GM23338 (cell line): ENCODE data around the gene EVI5. TPM values are rescaled to one million over a fixed set of nuclear protein-coding genes. Genes with fewer than 3 reads are reported as not detected.

Source experiments
- ATAC-seq: fragments of 200-7000 bp; cut with Tn5 transposase; 3 replicates; pipeline ENCODE4 v1.9.1; 2020
- DNase-seq: peaks from one replicate; pipeline ENCODE4 v3.0.0-alpha.2; 2015; ENCODE audit warnings: low spot score
- H2AFZ ChIP-seq: fragments of 200-600 bp; sonication (generic); 2 replicates; pipeline ENCODE4 v1.8.0; 2016; ENCODE audit warnings: antibody characterized with exemption, mild to moderate bottlenecking, moderate library complexity
- H3F3A ChIP-seq: fragments of 200-600 bp; sonication (generic); replicated peaks from 2 replicates; pipeline ENCODE4 v1.8.0; 2017; ENCODE audit warnings: antibody characterized with exemption, mixed run types, low read depth
- H3K27ac ChIP-seq: fragments of 200-600 bp; sonication (generic); 2 replicates; pipeline ENCODE4 v1.6.1; 2016; ENCODE audit warnings: low read depth
- H3K27me3 ChIP-seq: fragments of 200-600 bp; sonication (generic); 2 replicates; pipeline ENCODE4 v1.8.0; 2016; ENCODE audit warnings: mild to moderate bottlenecking, mixed run types, moderate library complexity; ENCODE audit not compliant: insufficient read depth
- H3K36me3 ChIP-seq: fragments of 200-600 bp; sonication (generic); 2 replicates; pipeline ENCODE4 v1.8.0; 2016; ENCODE audit warnings: mild to moderate bottlenecking; ENCODE audit not compliant: insufficient read depth
- H3K4me1 ChIP-seq: fragments of 200-600 bp; sonication (generic); 2 replicates; pipeline ENCODE4 v1.8.0; 2016; ENCODE audit warnings: mild to moderate bottlenecking, moderate library complexity; ENCODE audit not compliant: insufficient read depth
- H3K4me2 ChIP-seq: fragments of 200-600 bp; sonication (generic); 2 replicates; pipeline ENCODE4 v1.7.1; 2017; ENCODE audit warnings: mixed run types
- H3K4me3 ChIP-seq: fragments of 200-600 bp; sonication (generic); 2 replicates; pipeline ENCODE4 v1.6.1; 2016; ENCODE audit warnings: mixed run types
- H3K79me2 ChIP-seq: fragments of 200-600 bp; sonication (generic); replicated peaks from 2 replicates; pipeline ENCODE4 v1.8.0; 2017; ENCODE audit warnings: mild to moderate bottlenecking; ENCODE audit not compliant: insufficient read depth
- H3K9me2 ChIP-seq: fragments of 200-600 bp; sonication (generic); 2 replicates; pipeline ENCODE4 v1.8.0; 2017; ENCODE audit not compliant: insufficient read depth
- H4K20me1 ChIP-seq: fragments of 200-600 bp; sonication (generic); replicated peaks from 2 replicates; pipeline ENCODE4 v1.8.0; 2017; ENCODE audit warnings: mild to moderate bottlenecking; ENCODE audit not compliant: insufficient read depth
- H3K27ac Mint-ChIP-seq: 2 replicates; pipeline ENCODE4 v1.8.0; 2020; ENCODE audit warnings: inconsistent platforms, mild to moderate bottlenecking, moderate library complexity, mixed read lengths
- H3K27me3 Mint-ChIP-seq: 3 replicates; pipeline ENCODE4 v1.8.0; 2022; ENCODE audit warnings: low read depth, mild to moderate bottlenecking, moderate library complexity, mixed read lengths, inconsistent platforms; ENCODE audit not compliant: insufficient read depth, poor library complexity
- H3K36me3 Mint-ChIP-seq: 3 replicates; pipeline ENCODE4 v1.8.0; 2021; ENCODE audit warnings: low read depth, mild to moderate bottlenecking, inconsistent platforms, moderate library complexity, mixed read lengths
- H3K4me1 Mint-ChIP-seq: 3 replicates; pipeline ENCODE4 v1.8.0; 2020; ENCODE audit warnings: mild to moderate bottlenecking, inconsistent platforms, mixed read lengths
- H3K4me3 Mint-ChIP-seq: 3 replicates; pipeline ENCODE4 v1.8.0; 2021; ENCODE audit warnings: moderate library complexity, mild to moderate bottlenecking, inconsistent platforms, mixed read lengths
- H3K9me3 Mint-ChIP-seq: 3 replicates; pipeline ENCODE4 v1.8.0; 2020; ENCODE audit warnings: moderate library complexity, mild to moderate bottlenecking, inconsistent platforms, mixed read lengths
- CREB1 ChIP-seq: fragments of 250-450 bp; sonication (Bioruptor Pico); IDR thresholded peaks from 2 replicates; pipeline ENCODE4 v1.5.0; 2020; ENCODE audit warnings: low read depth, mild to moderate bottlenecking, moderate library complexity
- EZH2 ChIP-seq: fragments of 200-600 bp; sonication (generic); IDR thresholded peaks from one replicate; pipeline ENCODE4 v1.8.0; 2017; ENCODE audit warnings: antibody characterized with exemption, mild to moderate bottlenecking, low read depth; ENCODE audit not compliant: unreplicated experiment
- EZH2phosphoT487 ChIP-seq: fragments of 200-600 bp; sonication (generic); IDR thresholded peaks from one replicate; pipeline ENCODE4 v1.8.1; 2018; ENCODE audit warnings: antibody characterized with exemption; ENCODE audit not compliant: unreplicated experiment
- JUNB ChIP-seq: IDR thresholded peaks from one replicate; pipeline ENCODE4 v1.6.1; 2016; ENCODE audit warnings: antibody characterized with exemption; ENCODE audit not compliant: unreplicated experiment
- NANOG ChIP-seq: IDR thresholded peaks from 2 replicates; pipeline ENCODE4 v1.6.1; 2016; ENCODE audit warnings: antibody characterized with exemption, borderline replicate concordance
- POLR2AphosphoS5 ChIP-seq: IDR thresholded peaks from 2 replicates; pipeline ENCODE4 v1.6.1; 2016; ENCODE audit warnings: antibody characterized with exemption, low read depth
- STAT1 ChIP-seq: IDR thresholded peaks from one replicate; pipeline ENCODE4 v1.6.1; 2016; ENCODE audit warnings: antibody characterized with exemption; ENCODE audit not compliant: unreplicated experiment
- ZNF114 ChIP-seq: fragments of 250-450 bp; sonication (Bioruptor Pico); IDR thresholded peaks from 2 replicates; pipeline ENCODE4 v1.5.0; 2020; ENCODE audit warnings: mild to moderate bottlenecking, moderate library complexity
- ZNF331 ChIP-seq: fragments of 250-450 bp; sonication (Bioruptor Pico); IDR thresholded peaks from 2 replicates; pipeline ENCODE4 v1.5.0; 2020; ENCODE audit warnings: low read depth, mild to moderate bottlenecking, moderate library complexity
- polyA plus RNA-seq: library from polyadenylated mRNA; unstranded; fragments of >200 nt; fragmentation: Nextera tagmentation; extraction: Ambion mirVana; gene quantifications from 2 replicates; pipeline ENCODE4 v1.2.1, GENCODE V29; 2016
- total RNA-seq: library from RNA; depleted of rRNA; stranded (reverse); fragments of >200 nt; shearing (Covaris generic); gene quantifications from 2 replicates; pipeline ENCODE4 v1.2.3, GENCODE V29; 2014
- TF ChIP-seq, protein P1 (sequence below): IDR thresholded peaks from one replicate; pipeline ENCODE4 v1.6.1; 2018; ENCODE audit warnings: antibody characterized with exemption; ENCODE audit not compliant: unreplicated experiment
- TF ChIP-seq, protein P2 (sequence below), 2 experiments: fragments of 200-600 bp in 1 of 2; sonication (generic) in 1 of 2; conservative IDR thresholded peaks; 2 replicates each; pipeline versions ENCODE4 v1.5.1 to v1.6.1; 2016 to 2017; ENCODE audit warnings: antibody characterized with exemption in 2 of 2, low read depth in 2 of 2, mild to moderate bottlenecking in 2 of 2, moderate library complexity in 1 of 2
- TF ChIP-seq, protein P3 (sequence below): IDR thresholded peaks from 2 replicates; pipeline ENCODE4 v1.6.1; 2016; ENCODE audit warnings: antibody characterized with exemption
- TF ChIP-seq, protein P4 (sequence below): fragments of 250-450 bp; sonication (Bioruptor Pico); IDR thresholded peaks from 2 replicates; pipeline ENCODE4 v1.5.0; 2020; ENCODE audit warnings: mild to moderate bottlenecking, moderate library complexity

Gene EVI5
- total and polyA plus RNA-seq, 2 experiments from 2014 or later: 15.6 to 24.8 TPM

DNA sequence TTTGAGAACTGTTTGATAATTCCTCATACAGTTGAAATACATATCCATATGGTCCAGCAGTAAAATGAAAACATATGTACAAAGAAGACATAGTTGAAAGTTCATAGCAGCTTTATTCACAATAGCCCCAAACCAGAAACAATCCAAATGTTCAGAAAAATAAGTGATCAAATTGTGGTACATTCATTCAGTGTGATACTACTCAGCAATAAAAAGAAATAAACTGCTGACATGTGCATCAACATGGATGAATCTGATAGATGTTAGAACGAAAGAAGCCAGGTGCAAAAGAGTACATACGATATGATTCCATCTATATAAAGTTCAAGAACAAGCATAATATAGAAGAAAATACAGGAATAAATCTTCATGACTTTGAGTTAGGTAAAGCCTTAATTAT is 77.2 kb downstream of the EVI5 start:
- no peak for ATAC-seq
- H3K4me2 ChIP-seq: no peak overlapping the region
- no peak overlapping the region for H3K27ac ChIP-seq
- no peak for DNase-seq
- H2AFZ ChIP-seq: no peak overlapping the region
- Mint-ChIP-seq H3K27ac (0 out of 2 replicates have a peak overlapping the region, but pooled peaks have one; percentile 28), H3K4me3 (no peak overlapping the region), H3K4me1 (peaks cover 34% of the 10 kb centered on the region; the same call in 2 of the 3 replicates), H3K36me3 (no peaks in the 10 kb centered on the region), H3K27me3 (no peaks in the 10 kb centered on the region), H3K9me3 (no peaks in the 10 kb centered on the region)
- peaks cover 23% of the 10 kb centered on the region; the same call in 1 of the 2 replicates for H3K4me1 ChIP-seq
- no peaks in the 10 kb centered on the region for H4K20me1 ChIP-seq
- H3K27me3 ChIP-seq: no peaks in the 10 kb centered on the region
- TF ChIP-seq, protein P1, sequence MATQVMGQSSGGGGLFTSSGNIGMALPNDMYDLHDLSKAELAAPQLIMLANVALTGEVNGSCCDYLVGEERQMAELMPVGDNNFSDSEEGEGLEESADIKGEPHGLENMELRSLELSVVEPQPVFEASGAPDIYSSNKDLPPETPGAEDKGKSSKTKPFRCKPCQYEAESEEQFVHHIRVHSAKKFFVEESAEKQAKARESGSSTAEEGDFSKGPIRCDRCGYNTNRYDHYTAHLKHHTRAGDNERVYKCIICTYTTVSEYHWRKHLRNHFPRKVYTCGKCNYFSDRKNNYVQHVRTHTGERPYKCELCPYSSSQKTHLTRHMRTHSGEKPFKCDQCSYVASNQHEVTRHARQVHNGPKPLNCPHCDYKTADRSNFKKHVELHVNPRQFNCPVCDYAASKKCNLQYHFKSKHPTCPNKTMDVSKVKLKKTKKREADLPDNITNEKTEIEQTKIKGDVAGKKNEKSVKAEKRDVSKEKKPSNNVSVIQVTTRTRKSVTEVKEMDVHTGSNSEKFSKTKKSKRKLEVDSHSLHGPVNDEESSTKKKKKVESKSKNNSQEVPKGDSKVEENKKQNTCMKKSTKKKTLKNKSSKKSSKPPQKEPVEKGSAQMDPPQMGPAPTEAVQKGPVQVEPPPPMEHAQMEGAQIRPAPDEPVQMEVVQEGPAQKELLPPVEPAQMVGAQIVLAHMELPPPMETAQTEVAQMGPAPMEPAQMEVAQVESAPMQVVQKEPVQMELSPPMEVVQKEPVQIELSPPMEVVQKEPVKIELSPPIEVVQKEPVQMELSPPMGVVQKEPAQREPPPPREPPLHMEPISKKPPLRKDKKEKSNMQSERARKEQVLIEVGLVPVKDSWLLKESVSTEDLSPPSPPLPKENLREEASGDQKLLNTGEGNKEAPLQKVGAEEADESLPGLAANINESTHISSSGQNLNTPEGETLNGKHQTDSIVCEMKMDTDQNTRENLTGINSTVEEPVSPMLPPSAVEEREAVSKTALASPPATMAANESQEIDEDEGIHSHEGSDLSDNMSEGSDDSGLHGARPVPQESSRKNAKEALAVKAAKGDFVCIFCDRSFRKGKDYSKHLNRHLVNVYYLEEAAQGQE: no peak
- no peak for TF ChIP-seq JUNB
- TF ChIP-seq ZNF114 (CRISPR knock-in tag): no peak
- no peak for TF ChIP-seq NANOG
- no peak for TF ChIP-seq EZH2
- TF ChIP-seq, protein P2, sequence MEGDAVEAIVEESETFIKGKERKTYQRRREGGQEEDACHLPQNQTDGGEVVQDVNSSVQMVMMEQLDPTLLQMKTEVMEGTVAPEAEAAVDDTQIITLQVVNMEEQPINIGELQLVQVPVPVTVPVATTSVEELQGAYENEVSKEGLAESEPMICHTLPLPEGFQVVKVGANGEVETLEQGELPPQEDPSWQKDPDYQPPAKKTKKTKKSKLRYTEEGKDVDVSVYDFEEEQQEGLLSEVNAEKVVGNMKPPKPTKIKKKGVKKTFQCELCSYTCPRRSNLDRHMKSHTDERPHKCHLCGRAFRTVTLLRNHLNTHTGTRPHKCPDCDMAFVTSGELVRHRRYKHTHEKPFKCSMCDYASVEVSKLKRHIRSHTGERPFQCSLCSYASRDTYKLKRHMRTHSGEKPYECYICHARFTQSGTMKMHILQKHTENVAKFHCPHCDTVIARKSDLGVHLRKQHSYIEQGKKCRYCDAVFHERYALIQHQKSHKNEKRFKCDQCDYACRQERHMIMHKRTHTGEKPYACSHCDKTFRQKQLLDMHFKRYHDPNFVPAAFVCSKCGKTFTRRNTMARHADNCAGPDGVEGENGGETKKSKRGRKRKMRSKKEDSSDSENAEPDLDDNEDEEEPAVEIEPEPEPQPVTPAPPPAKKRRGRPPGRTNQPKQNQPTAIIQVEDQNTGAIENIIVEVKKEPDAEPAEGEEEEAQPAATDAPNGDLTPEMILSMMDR (conservative IDR thresholded peaks at IDR 0.05; ENCODE audit: low read depth in 2 of 2): no peak
- no peak for TF ChIP-seq EZH2phosphoT487
- TF ChIP-seq, protein P3, sequence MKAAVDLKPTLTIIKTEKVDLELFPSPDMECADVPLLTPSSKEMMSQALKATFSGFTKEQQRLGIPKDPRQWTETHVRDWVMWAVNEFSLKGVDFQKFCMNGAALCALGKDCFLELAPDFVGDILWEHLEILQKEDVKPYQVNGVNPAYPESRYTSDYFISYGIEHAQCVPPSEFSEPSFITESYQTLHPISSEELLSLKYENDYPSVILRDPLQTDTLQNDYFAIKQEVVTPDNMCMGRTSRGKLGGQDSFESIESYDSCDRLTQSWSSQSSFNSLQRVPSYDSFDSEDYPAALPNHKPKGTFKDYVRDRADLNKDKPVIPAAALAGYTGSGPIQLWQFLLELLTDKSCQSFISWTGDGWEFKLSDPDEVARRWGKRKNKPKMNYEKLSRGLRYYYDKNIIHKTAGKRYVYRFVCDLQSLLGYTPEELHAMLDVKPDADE: no peak
- TF ChIP-seq, protein P4, sequence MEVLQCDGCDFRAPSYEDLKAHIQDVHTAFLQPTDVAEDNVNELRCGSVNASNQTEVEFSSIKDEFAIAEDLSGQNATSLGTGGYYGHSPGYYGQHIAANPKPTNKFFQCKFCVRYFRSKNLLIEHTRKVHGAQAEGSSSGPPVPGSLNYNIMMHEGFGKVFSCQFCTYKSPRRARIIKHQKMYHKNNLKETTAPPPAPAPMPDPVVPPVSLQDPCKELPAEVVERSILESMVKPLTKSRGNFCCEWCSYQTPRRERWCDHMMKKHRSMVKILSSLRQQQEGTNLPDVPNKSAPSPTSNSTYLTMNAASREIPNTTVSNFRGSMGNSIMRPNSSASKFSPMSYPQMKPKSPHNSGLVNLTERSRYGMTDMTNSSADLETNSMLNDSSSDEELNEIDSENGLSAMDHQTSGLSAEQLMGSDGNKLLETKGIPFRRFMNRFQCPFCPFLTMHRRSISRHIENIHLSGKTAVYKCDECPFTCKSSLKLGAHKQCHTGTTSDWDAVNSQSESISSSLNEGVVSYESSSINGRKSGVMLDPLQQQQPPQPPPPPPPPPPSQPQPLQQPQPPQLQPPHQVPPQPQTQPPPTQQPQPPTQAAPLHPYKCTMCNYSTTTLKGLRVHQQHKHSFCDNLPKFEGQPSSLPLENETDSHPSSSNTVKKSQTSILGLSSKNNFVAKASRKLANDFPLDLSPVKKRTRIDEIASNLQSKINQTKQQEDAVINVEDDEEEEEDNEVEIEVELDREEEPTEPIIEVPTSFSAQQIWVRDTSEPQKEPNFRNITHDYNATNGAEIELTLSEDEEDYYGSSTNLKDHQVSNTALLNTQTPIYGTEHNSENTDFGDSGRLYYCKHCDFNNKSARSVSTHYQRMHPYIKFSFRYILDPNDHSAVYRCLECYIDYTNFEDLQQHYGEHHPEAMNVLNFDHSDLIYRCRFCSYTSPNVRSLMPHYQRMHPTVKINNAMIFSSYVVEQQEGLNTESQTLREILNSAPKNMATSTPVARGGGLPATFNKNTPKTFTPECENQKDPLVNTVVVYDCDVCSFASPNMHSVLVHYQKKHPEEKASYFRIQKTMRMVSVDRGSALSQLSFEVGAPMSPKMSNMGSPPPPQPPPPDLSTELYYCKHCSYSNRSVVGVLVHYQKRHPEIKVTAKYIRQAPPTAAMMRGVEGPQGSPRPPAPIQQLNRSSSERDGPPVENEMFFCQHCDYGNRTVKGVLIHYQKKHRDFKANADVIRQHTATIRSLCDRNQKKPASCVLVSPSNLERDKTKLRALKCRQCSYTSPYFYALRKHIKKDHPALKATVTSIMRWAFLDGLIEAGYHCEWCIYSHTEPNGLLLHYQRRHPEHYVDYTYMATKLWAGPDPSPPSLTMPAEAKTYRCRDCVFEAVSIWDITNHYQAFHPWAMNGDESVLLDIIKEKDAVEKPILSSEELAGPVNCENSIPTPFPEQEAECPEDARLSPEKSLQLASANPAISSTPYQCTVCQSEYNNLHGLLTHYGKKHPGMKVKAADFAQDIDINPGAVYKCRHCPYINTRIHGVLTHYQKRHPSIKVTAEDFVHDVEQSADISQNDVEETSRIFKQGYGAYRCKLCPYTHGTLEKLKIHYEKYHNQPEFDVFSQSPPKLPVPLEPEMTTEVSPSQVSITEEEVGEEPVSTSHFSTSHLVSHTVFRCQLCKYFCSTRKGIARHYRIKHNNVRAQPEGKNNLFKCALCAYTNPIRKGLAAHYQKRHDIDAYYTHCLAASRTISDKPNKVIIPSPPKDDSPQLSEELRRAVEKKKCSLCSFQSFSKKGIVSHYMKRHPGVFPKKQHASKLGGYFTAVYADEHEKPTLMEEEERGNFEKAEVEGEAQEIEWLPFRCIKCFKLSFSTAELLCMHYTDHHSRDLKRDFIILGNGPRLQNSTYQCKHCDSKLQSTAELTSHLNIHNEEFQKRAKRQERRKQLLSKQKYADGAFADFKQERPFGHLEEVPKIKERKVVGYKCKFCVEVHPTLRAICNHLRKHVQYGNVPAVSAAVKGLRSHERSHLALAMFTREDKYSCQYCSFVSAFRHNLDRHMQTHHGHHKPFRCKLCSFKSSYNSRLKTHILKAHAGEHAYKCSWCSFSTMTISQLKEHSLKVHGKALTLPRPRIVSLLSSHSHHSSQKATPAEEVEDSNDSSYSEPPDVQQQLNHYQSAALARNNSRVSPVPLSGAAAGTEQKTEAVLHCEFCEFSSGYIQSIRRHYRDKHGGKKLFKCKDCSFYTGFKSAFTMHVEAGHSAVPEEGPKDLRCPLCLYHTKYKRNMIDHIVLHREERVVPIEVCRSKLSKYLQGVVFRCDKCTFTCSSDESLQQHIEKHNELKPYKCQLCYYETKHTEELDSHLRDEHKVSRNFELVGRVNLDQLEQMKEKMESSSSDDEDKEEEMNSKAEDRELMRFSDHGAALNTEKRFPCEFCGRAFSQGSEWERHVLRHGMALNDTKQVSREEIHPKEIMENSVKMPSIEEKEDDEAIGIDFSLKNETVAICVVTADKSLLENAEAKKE: no peak
- no peak for TF ChIP-seq POLR2AphosphoS5
- TF ChIP-seq ZNF331 (CRISPR knock-in tag): no peak
- no peak for TF ChIP-seq STAT1
- no peak for TF ChIP-seq CREB1 (CRISPR knock-in tag)
- no peaks in the 10 kb centered on the region for H3F3A ChIP-seq
- H3K79me2 ChIP-seq: 0 out of 2 replicates have a peak, but pooled peaks cover 6% of the 10 kb centered on the region
- H3K4me3 ChIP-seq: no peak overlapping the region
- H3K36me3 ChIP-seq: no peaks in the 10 kb centered on the region
- H3K9me2 ChIP-seq: no peaks in the 10 kb centered on the region
